H1 (cell line): ENCODE measurements around the gene KIR2DL3. TPM values are rescaled to one million over a fixed set of nuclear protein-coding genes. Genes with fewer than 3 reads are reported as not detected.

ENCODE experiments used
- JUN ChIP-seq: IDR thresholded peaks from 2 replicates; pipeline ENCODE4 v1.6.1; 2011; ENCODE audit warnings: low read depth, mild to moderate bottlenecking, improper control_type of control experiment, low read length
- KDM5A ChIP-seq: fragments of 200-600 bp; IDR thresholded peaks from 2 replicates; pipeline ENCODE4 v1.7.1; 2012; ENCODE audit warnings: mild to moderate bottlenecking, low read length, inconsistent platforms, mixed read lengths
- POLR2A ChIP-seq, 2 experiments: IDR thresholded peaks; 1 replicate in 1 of 2; 2 replicates in 1 of 2; pipeline ENCODE4 v1.6.1; 2011; ENCODE audit warnings: low read depth in 2 of 2, low read length in 2 of 2, mild to moderate bottlenecking in 2 of 2; ENCODE audit errors: control extremely low read depth in 1 of 2
- SAP30 ChIP-seq: fragments of 300-600 bp; sonication (generic); IDR thresholded peaks from 2 replicates; pipeline ENCODE4 v1.7.1; 2012; ENCODE audit warnings: low read length, moderate library complexity, mild to moderate bottlenecking, inconsistent platforms; ENCODE audit not compliant: insufficient read depth, insufficient replicate concordance
- polyA plus RNA-seq, 7 experiments: library from polyadenylated mRNA; depleted of rRNA in 3 of 7; stranded (reverse) in 5 of 7; unstranded in 2 of 7; fragments of >200 nt in 5 of 7; fragments of 200-250 nt in 2 of 7; gene quantifications; 1 replicate in 5 of 7; 2 replicates in 1 of 7; 4 replicates in 1 of 7; pipeline versions ENCODE4 v1.2.1 to v1.2.3, GENCODE V29; 2011 to 2013; ENCODE audit warnings: missing spikeins in 2 of 7, mixed read lengths in 2 of 7
- total RNA-seq: library from RNA; stranded (reverse); fragmentation: NEBNext Ultra II Directional; extraction: Animal tissue kit (Norgen Biotek cat#: 25700); gene quantifications from 2 replicates; pipeline ENCODE4 v1.2.1, GENCODE V29; 2021

KIR2DL3 gene
- total and polyA plus RNA-seq, 2 of the 8 experiments (the other 6 are each of a cell fraction or from before 2014, with no cell fraction given), result not detected

GRCh38 chr19:54724142-54724541 lies 14.2 kb upstream of the KIR2DL3 start, which contains the start of gene KIR3DL3 (continued):
- TF ChIP-seq KDM5A (no peak), POLR2A (IDR thresholded peaks at IDR 0.05; ENCODE audit: control extremely low read depth in 1 of 2, low read depth in 2 of 2, low read length in 2 of 2) (no peak), JUN (no peak), SAP30 (no peak)
